GM12878 (cell line): Measurements from ENCODE around the gene GRIPAP1. TPM values are rescaled to one million over a fixed set of nuclear protein-coding genes. Genes with fewer than 3 reads are reported as not detected.

Experiments used
- BCL3 ChIP-seq: IDR thresholded peaks from 2 replicates; pipeline ENCODE4 v1.6.1; 2011; ENCODE audit warnings: borderline replicate concordance, low read depth, mild to moderate bottlenecking, moderate library complexity, low read length; ENCODE audit not compliant: insufficient read depth, poor library complexity, severe bottlenecking
- DPF2 ChIP-seq: fragments of 450-650 bp; IDR thresholded peaks from 2 replicates; pipeline ENCODE4 v1.6.1; 2017; ENCODE audit warnings: mild to moderate bottlenecking
- E2F8 ChIP-seq: fragments of 450-650 bp; IDR thresholded peaks from 2 replicates; pipeline ENCODE4 v1.6.1; 2018; ENCODE audit warnings: mild to moderate bottlenecking, low read depth, moderate library complexity; ENCODE audit not compliant: partially characterized antibody
- ETV6 ChIP-seq, 2 experiments: fragments of 450-650 bp in 1 of 2; IDR thresholded peaks in 1 of 2; conservative IDR thresholded peaks in 1 of 2; 2 replicates each; pipeline ENCODE4 v1.6.1; 2014; ENCODE audit warnings: antibody characterized with exemption in 1 of 2, borderline replicate concordance in 1 of 2, low read depth in 1 of 2, mild to moderate bottlenecking in 1 of 2, moderate library complexity in 1 of 2
- FOS ChIP-seq: IDR thresholded peaks from 3 replicates; pipeline ENCODE4 v1.6.1; 2011; ENCODE audit warnings: borderline replicate concordance; ENCODE audit not compliant: insufficient read length; ENCODE audit errors: extremely low read depth
- GATAD2B ChIP-seq: fragments of 450-650 bp; conservative IDR thresholded peaks from 2 replicates; pipeline ENCODE4 v1.6.1; 2017; ENCODE audit warnings: low read depth, mild to moderate bottlenecking, moderate library complexity
- HDGF ChIP-seq: fragments of 450-650 bp; IDR thresholded peaks from 2 replicates; pipeline ENCODE4 v1.6.1; 2016; ENCODE audit warnings: antibody characterized with exemption
- IRF5 ChIP-seq: fragments of 450-650 bp; IDR thresholded peaks from 2 replicates; pipeline ENCODE4 v1.6.1; 2017; ENCODE audit warnings: borderline replicate concordance
- MAX ChIP-seq: IDR thresholded peaks from 2 replicates; pipeline ENCODE4 v1.6.1; 2012; ENCODE audit warnings: low read depth, low read length, improper control_type of control experiment
- PML ChIP-seq: IDR thresholded peaks from 2 replicates; pipeline ENCODE4 v1.6.1; 2012; ENCODE audit warnings: low read length, inconsistent platforms
- PRDM15 ChIP-seq: fragments of 450-650 bp; formaldehyde crosslinking; IDR thresholded peaks from 2 replicates; pipeline ENCODE4 v1.4.0; 2020; ENCODE audit warnings: mild to moderate bottlenecking, moderate library complexity
- SMARCA5 ChIP-seq: fragments of 450-650 bp; IDR thresholded peaks from 2 replicates; pipeline ENCODE4 v1.6.1; 2017; ENCODE audit warnings: mild to moderate bottlenecking
- TAF1 ChIP-seq: IDR thresholded peaks from 2 replicates; pipeline ENCODE4 v1.6.1; 2011; ENCODE audit warnings: mild to moderate bottlenecking, low read depth, low read length, borderline replicate concordance
- ZBED1 ChIP-seq: IDR thresholded peaks from 2 replicates; pipeline ENCODE4 v1.6.1; 2016; ENCODE audit warnings: borderline replicate concordance
- polyA plus RNA-seq, 11 experiments: library from polyadenylated mRNA; depleted of rRNA in 4 of 11; unstranded in 6 of 11; stranded (reverse) in 5 of 11; fragments of >200 nt; fragmentation: Nextera tagmentation in 4 of 11; fragmentation: Illumina TruSeq in 1 of 11; extraction: Ambion mirVana in 4 of 11; extraction: Trizol in 1 of 11; gene quantifications; 1 replicate in 1 of 11; 2 replicates in 10 of 11; pipeline versions ENCODE4 v1.2.1 to v1.2.3, GENCODE V29; 2011 to 2016; ENCODE audit warnings: inconsistent platforms in 2 of 11, missing spikeins in 2 of 11, low read depth in 1 of 11
- total RNA-seq, 4 experiments: library from RNA; depleted of rRNA in 3 of 4; stranded (reverse); fragments of >200 nt in 3 of 4; fragmentation: Illumina TruSeq in 1 of 4; extraction: Trizol in 1 of 4; gene quantifications; 2 replicates each; pipeline versions ENCODE4 v1.2.1 to v1.2.3, GENCODE V29; 2013 to 2021

Gene GRIPAP1
- total and polyA plus RNA-seq, 10 of the 15 experiments (the other 5 are each of a cell fraction or from before 2014, with no cell fraction given), result 4.2 to 44.7 (median 25.8) TPM

GRCh38 chrX:48937054-48937907, 64.8 kb downstream of the GRIPAP1 start (continued):
- TF ChIP-seq BCL3 (peak; percentile 90), E2F8 (peak; percentile 52), PRDM15 (CRISPR knock-in tag) (no peak), DPF2 (peak; percentile 87), MAX (peak; percentile 75; the same call in 1 of the 2 replicates), ZBED1 (peak; percentile 24; the same call in 1 of the 2 replicates), ETV6 (conservative IDR thresholded peaks at IDR 0.05 in 1 of 2, IDR thresholded peaks at IDR 0.05 in 1 of 2; ENCODE audit: borderline replicate concordance in 1 of 2, low read depth in 1 of 2) (peak in 1 of 2 experiments; percentile 62; a peak in 1 of 4 replicates), SMARCA5 (peak; percentile 84), PML (no peak), IRF5 (no peak), GATAD2B (peak; percentile 89), HDGF (no peak), TAF1 (peak; percentile 53; the same call in 1 of the 2 replicates), FOS (no peak)
